Left ventricle myocardium inferior (tissue), 1 donor: ENCODE results near the gene UNC5B. TPM values are rescaled to one million over a fixed set of nuclear protein-coding genes. Genes with fewer than 3 reads are reported as not detected.

ENCODE experiments used
- DNase-seq: peaks from one replicate; pipeline ENCODE4 v3.0.0-alpha.2; 2020
- H3K27ac ChIP-seq: fragments of 200-600 bp; replicated peaks from 2 replicates; pipeline ENCODE4 v1.8.0; 2021
- H3K27me3 ChIP-seq: fragments of 200-600 bp; 2 replicates; pipeline ENCODE4 v1.8.0; 2021; ENCODE audit warnings: low read depth
- H3K36me3 ChIP-seq: fragments of 200-600 bp; 2 replicates; pipeline ENCODE4 v1.8.0; 2021
- H3K4me1 ChIP-seq: fragments of 200-600 bp; 2 replicates; pipeline ENCODE4 v1.8.0; 2021
- H3K4me3 ChIP-seq: fragments of 200-600 bp; 2 replicates; pipeline ENCODE4 v1.8.0; 2021; ENCODE audit warnings: mild to moderate bottlenecking, moderate library complexity
- H3K9me3 ChIP-seq: fragments of 200-600 bp; replicated peaks from 2 replicates; pipeline ENCODE4 v1.8.0; 2021
- CTCF ChIP-seq: fragments of 200-600 bp; IDR thresholded peaks from 2 replicates; pipeline ENCODE4 v1.8.0; 2021; ENCODE audit warnings: antibody characterized with exemption, mild to moderate bottlenecking, borderline replicate concordance
- intact Hi-C: fragments of 100-400 bp; cut with micrococcal nuclease; formaldehyde crosslinking; loops from one replicate; pipeline ENCODE4 v1.11.0; 2022
- total RNA-seq: library from RNA; stranded (reverse); fragmentation: NEBNext Ultra II Directional; extraction: Animal tissue kit (Norgen Biotek cat#: 25700); gene quantifications from one replicate; pipeline ENCODE4 v1.2.1, GENCODE V29; 2021
- donor health status: DM: no; HTN: yes; CAD: no; lungs with severe emphysema.

The UNC5B gene
- total RNA-seq, 1 donor from 2014 or later = 15.6 TPM

GRCh38 chr10:71326464-71326881 lies 114.1 kb downstream of the UNC5B start:
- H3K4me3 ChIP-seq = no peak overlapping the region
- TF ChIP-seq CTCF = no peak
- no peaks in the 10 kb centered on the region for H3K4me1 ChIP-seq
- peaks cover 22% of the 10 kb centered on the region for H3K36me3 ChIP-seq
- no peak for DNase-seq
- H3K9me3 ChIP-seq = no peaks in the 10 kb centered on the region
- no peak overlapping the region for H3K27ac ChIP-seq
- intact Hi-C loops = loop anchor here (10.0 kb wide), 1 partner anchor 378 kb away; no protein-coding TSS in a partner anchor
- no peaks in the 10 kb centered on the region for H3K27me3 ChIP-seq

GRCh38 chr10:71330789-71331404 lies 118.5 kb downstream of the UNC5B start:
- intact Hi-C loops = no loop called here
- no peaks in the 10 kb centered on the region for H3K9me3 ChIP-seq
- no peak overlapping the region for H3K4me3 ChIP-seq
- H3K27me3 ChIP-seq = no peaks in the 10 kb centered on the region
- TF ChIP-seq CTCF = no peak
- H3K36me3 ChIP-seq = peaks cover 16% of the 10 kb centered on the region
- H3K27ac ChIP-seq = no peak overlapping the region
- no peak for DNase-seq
- no peaks in the 10 kb centered on the region for H3K4me1 ChIP-seq

- no peak overlapping the region for H3K27ac ChIP-seq
- H3K4me1 ChIP-seq = no peaks in the 10 kb centered on the region
- intact Hi-C loops = no loop called here
- H3K9me3 ChIP-seq = no peaks in the 10 kb centered on the region
- H3K36me3 ChIP-seq = peaks cover 16% of the 10 kb centered on the region
- H3K27me3 ChIP-seq = no peaks in the 10 kb centered on the region
- DNase-seq = no peak
- TF ChIP-seq CTCF = no peak
- H3K4me3 ChIP-seq = no peak overlapping the region
Observed at GRCh38 chr10:71331736-71332135, 119.4 kb downstream of the UNC5B start.

GRCh38 chr10:71332466-71332865 lies 120.1 kb downstream of the UNC5B start:
- Histone ChIP-seq H3K27me3 (no peaks in the 10 kb centered on the region), H3K27ac (no peak overlapping the region), H3K9me3 (no peaks in the 10 kb centered on the region), H3K4me3 (no peak overlapping the region), H3K4me1 (no peaks in the 10 kb centered on the region), H3K36me3 (peaks cover 16% of the 10 kb centered on the region)
- no peak for DNase-seq
- TF ChIP-seq CTCF = no peak
- intact Hi-C loops = no loop called here

- intact Hi-C loops = no loop called here
- H3K27ac ChIP-seq = no peak overlapping the region
- no peak for TF ChIP-seq CTCF
- H3K27me3 ChIP-seq = no peaks in the 10 kb centered on the region
- H3K9me3 ChIP-seq = no peaks in the 10 kb centered on the region
- no peak for DNase-seq
- no peak overlapping the region for H3K4me3 ChIP-seq
- peaks cover 11% of the 10 kb centered on the region for H3K36me3 ChIP-seq
- no peaks in the 10 kb centered on the region for H3K4me1 ChIP-seq
Observed at GRCh38 chr10:71333129-71333887, 120.9 kb downstream of the UNC5B start.
